SU-DHL-6 (cell line): ENCODE results near the gene ATG101.

ENCODE experiments used
- CTCF ChIP-seq: fragments of 200-600 bp; sonication (generic); IDR thresholded peaks from one replicate; pipeline ENCODE4 v1.5.1; 2017; ENCODE audit warnings: antibody characterized with exemption, mild to moderate bottlenecking, low read length, moderate library complexity; ENCODE audit not compliant: insufficient read depth, poor library complexity, severe bottlenecking
- EZH2phosphoT487 ChIP-seq: fragments of 200-600 bp; sonication (generic), shearing (Covaris generic); conservative IDR thresholded peaks from 2 replicates; pipeline ENCODE4 v1.6.1; 2018; ENCODE audit warnings: mild to moderate bottlenecking, antibody characterized with exemption, low read length, moderate library complexity, mixed read lengths

GRCh38 chr12:52029685-52030084, 40.1 kb upstream of the ATG101 start:
- TF ChIP-seq CTCF: no peak
- TF ChIP-seq EZH2phosphoT487: no peak
